ENCODE data around the gene DNAJC22. TPM values are rescaled to one million over a fixed set of nuclear protein-coding genes. Genes with fewer than 3 reads are reported as not detected.

The DNAJC22 gene
- total and polyA plus RNA-seq, 2 of the 13 experiments (the other 11 are each of a cell fraction or from before 2014, with no cell fraction given) = 25.2 to 31.7 TPM

DNA sequence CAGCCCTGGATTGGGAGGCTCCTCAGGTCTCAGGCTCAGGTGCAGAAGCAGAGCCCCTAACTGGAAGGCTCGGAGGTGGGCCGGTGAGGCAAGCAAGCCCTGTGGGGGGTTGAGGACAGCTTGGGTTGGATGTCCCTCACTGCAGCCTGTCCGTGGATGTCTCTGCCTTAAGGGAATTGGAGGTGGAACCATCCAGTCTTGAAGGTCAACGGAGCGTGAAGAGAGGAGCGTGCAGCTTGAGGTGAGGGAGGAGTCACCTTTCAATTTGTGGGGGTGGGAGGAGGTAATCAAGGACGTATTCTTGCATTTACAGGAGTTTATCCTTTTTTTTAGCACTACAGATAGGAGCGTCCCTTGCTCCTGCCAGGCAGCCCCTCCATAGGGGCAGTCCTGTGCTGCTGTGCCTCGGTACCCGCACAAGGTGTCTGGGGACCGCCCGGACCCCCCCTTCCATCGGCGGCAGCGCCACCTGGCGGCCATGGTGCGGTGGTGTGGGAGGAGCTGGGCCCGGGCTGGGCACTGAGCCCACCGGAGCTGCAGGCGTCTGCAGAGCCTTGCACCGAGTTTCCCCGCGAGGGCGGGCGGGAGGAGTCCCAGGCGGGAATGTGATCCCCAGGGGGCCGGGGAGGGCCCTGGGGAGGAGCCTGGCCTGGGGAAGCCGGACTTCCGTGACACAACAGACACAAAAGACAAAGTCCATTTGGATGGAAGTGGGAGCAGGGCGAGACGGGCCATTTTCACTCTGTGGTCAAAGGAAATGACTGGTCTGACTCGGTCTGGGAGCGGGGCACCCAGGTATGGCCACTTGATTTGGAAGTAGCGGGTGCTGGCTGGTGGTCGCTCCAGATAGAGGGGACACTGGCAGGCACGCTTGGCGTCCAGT, 864 bp downstream of the DNAJC22 start (continued):
- TF ChIP-seq, protein P1, sequence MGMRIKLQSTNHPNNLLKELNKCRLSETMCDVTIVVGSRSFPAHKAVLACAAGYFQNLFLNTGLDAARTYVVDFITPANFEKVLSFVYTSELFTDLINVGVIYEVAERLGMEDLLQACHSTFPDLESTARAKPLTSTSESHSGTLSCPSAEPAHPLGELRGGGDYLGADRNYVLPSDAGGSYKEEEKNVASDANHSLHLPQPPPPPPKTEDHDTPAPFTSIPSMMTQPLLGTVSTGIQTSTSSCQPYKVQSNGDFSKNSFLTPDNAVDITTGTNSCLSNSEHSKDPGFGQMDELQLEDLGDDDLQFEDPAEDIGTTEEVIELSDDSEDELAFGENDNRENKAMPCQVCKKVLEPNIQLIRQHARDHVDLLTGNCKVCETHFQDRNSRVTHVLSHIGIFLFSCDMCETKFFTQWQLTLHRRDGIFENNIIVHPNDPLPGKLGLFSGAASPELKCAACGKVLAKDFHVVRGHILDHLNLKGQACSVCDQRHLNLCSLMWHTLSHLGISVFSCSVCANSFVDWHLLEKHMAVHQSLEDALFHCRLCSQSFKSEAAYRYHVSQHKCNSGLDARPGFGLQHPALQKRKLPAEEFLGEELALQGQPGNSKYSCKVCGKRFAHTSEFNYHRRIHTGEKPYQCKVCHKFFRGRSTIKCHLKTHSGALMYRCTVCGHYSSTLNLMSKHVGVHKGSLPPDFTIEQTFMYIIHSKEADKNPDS (CRISPR knock-in tag; IDR thresholded peaks at IDR 0.05) = 0 out of 2 replicates have a peak, but pooled peaks have one; percentile 56
- TF ChIP-seq, protein P2, sequence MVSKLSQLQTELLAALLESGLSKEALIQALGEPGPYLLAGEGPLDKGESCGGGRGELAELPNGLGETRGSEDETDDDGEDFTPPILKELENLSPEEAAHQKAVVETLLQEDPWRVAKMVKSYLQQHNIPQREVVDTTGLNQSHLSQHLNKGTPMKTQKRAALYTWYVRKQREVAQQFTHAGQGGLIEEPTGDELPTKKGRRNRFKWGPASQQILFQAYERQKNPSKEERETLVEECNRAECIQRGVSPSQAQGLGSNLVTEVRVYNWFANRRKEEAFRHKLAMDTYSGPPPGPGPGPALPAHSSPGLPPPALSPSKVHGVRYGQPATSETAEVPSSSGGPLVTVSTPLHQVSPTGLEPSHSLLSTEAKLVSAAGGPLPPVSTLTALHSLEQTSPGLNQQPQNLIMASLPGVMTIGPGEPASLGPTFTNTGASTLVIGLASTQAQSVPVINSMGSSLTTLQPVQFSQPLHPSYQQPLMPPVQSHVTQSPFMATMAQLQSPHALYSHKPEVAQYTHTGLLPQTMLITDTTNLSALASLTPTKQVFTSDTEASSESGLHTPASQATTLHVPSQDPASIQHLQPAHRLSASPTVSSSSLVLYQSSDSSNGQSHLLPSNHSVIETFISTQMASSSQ (IDR thresholded peaks at IDR 0.05; ENCODE audit: low read depth) = peak; percentile 24; the same call in 1 of the 2 replicates
- TF ChIP-seq, protein P2 (CRISPR knock-in tag; IDR thresholded peaks at IDR 0.05; ENCODE audit: borderline replicate concordance) = peak; percentile 63; the same call in 1 of the 2 replicates
- TF ChIP-seq, protein P3, sequence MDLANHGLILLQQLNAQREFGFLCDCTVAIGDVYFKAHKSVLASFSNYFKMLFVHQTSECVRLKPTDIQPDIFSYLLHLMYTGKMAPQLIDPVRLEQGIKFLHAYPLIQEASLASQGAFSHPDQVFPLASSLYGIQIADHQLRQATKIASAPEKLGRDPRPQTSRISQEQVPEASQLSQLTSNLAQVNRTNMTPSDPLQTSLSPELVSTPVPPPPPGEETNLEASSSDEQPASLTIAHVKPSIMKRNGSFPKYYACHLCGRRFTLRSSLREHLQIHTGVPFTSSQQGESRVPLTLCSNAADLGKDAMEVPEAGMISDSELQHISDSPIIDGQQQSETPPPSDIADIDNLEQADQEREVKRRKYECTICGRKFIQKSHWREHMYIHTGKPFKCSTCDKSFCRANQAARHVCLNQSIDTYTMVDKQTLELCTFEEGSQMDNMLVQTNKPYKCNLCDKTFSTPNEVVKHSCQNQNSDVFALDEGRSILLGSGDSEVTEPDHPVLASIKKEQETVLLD (CRISPR knock-in tag; IDR thresholded peaks at IDR 0.05; ENCODE audit: low read depth) = peak; percentile 85
- TF ChIP-seq ZNF3 (CRISPR knock-in tag; IDR thresholded peaks at IDR 0.05) = no peak
- peak; percentile 60; the same call in 1 of the 2 replicates for TF ChIP-seq FOXO1 (CRISPR knock-in tag; IDR thresholded peaks at IDR 0.05)
- no peak for TF ChIP-seq ZNF207 (IDR thresholded peaks at IDR 0.05; ENCODE audit: borderline replicate concordance)
- no peak for TF ChIP-seq ZBTB21 (CRISPR knock-in tag; IDR thresholded peaks at IDR 0.05)
- peak; percentile 64; the same call in 1 of the 2 replicates for TF ChIP-seq GTF2F1 (IDR thresholded peaks at IDR 0.05; ENCODE audit: low read length)
- TF ChIP-seq, protein P4, sequence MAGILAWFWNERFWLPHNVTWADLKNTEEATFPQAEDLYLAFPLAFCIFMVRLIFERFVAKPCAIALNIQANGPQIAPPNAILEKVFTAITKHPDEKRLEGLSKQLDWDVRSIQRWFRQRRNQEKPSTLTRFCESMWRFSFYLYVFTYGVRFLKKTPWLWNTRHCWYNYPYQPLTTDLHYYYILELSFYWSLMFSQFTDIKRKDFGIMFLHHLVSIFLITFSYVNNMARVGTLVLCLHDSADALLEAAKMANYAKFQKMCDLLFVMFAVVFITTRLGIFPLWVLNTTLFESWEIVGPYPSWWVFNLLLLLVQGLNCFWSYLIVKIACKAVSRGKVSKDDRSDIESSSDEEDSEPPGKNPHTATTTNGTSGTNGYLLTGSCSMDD (CRISPR knock-in tag; IDR thresholded peaks at IDR 0.05) = peak; percentile 66; the same call in 1 of the 2 replicates
- TF ChIP-seq, protein P5, sequence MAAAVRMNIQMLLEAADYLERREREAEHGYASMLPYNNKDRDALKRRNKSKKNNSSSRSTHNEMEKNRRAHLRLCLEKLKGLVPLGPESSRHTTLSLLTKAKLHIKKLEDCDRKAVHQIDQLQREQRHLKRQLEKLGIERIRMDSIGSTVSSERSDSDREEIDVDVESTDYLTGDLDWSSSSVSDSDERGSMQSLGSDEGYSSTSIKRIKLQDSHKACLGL (CRISPR knock-in tag; IDR thresholded peaks at IDR 0.05) = no peak; the same call in 1 of the 2 replicates
- no peak for TF ChIP-seq ATF7 (IDR thresholded peaks at IDR 0.05)
- 0 out of 2 replicates have a peak, but pooled peaks have one; percentile 64 for TF ChIP-seq ATF7 (CRISPR knock-in tag; IDR thresholded peaks at IDR 0.05)
- TF ChIP-seq ZNF83 (CRISPR knock-in tag; IDR thresholded peaks at IDR 0.05; ENCODE audit: borderline replicate concordance) = peak; percentile 58; the same call in 1 of the 2 replicates
- peak; percentile 92 for TF ChIP-seq ETV5 (CRISPR knock-in tag; IDR thresholded peaks at IDR 0.05; ENCODE audit: borderline replicate concordance)
- TF ChIP-seq NR2C2 (CRISPR knock-in tag; IDR thresholded peaks at IDR 0.05; ENCODE audit: borderline replicate concordance) = peak; percentile 35; the same call in 1 of the 2 replicates
- peak; percentile 95 for TF ChIP-seq POLR2G (IDR thresholded peaks at IDR 0.05; ENCODE audit: low read depth, low read length)
- TF ChIP-seq, protein P6, sequence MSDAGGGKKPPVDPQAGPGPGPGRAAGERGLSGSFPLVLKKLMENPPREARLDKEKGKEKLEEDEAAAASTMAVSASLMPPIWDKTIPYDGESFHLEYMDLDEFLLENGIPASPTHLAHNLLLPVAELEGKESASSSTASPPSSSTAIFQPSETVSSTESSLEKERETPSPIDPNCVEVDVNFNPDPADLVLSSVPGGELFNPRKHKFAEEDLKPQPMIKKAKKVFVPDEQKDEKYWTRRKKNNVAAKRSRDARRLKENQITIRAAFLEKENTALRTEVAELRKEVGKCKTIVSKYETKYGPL (CRISPR knock-in tag; IDR thresholded peaks at IDR 0.05) = peak; percentile 62; the same call in 1 of the 2 replicates
- TF ChIP-seq ARNT (IDR thresholded peaks at IDR 0.05) = no peak
